ENCODE data around the gene ATXN7L2. TPM values are rescaled to one million over a fixed set of nuclear protein-coding genes. Genes with fewer than 3 reads are reported as not detected.

Gene ATXN7L2
- total RNA-seq, 1 donor from 2014 or later: 3.0 TPM

DNA sequence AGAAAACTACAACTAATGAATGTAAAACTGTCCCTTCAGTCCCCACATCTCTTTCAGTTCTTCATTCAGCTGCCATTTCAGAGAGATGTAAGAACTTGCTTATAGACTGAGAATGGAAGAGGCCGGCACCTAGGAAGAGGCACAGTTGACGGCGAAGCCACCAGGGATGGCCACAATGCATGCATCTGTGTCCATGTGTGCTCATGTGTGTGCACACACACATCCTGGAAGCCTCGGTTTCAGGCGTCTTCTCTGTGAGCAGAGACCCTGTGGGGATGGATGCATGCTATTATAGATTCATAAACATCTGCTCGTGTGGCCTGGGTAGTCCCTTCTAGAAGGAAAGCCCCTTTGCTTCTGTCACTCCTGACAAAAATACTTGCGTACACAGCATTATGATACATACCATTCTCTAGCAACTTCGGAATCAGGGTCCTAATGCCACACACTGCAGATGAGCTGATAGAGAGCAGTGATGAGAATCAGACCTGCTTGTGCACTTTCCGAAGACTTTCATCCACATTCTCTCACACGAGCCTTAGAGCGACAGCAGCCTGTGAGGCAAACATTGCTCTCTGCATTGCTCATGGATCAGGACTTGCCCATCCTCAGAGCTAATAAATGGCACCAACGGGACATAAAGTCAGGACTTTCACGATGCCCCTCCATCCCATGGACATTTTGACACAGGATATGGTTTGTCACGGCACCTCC lies 43.5 kb downstream of the ATXN7L2 start:
- no peak for DNase-seq (ENCODE audit: low spot score)

DNA sequence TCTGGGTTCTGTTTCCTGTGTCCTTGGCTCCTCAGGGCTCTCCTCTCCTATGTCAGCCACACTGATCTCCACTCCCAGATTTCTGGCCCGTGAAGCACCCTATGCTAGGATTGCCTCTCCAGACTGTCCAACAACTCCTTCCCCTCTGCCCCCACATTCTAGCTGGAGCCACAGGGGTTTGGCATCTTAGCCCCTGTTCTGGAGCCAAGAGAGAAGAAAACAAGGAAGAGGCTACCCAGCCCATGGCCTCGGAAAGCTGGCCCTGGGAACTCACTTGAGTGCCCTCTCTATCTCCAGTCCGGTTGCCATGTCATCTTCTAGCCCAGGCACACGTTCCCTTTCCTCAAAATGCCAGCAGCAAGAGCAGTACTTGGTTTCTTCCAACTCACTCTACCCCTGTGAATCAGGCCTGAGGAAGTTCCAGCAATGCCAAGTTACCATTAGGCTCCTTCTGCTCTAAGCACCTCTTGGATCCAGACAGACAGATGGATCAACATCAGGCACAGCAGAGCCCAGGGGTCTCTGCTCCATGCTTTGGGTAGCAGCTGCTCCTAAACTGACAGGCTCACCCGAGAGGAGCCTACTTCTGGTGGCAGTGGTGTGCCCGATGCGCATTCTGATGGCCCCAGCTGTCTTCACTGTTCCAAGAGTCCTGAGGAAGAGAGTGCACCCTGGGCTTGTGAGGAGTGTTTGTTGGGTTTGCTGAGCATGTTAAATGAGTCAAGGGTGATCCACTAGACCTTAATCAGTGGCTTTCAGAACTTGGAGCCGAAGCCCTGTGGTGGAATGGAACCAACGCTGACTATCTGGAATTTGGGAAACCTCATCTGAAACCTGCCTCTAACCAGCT lies 44.4 kb downstream of the ATXN7L2 start:
- no peak for DNase-seq (ENCODE audit: low spot score)

GRCh38 chr1:109528712-109529111 lies 45.0 kb downstream of the ATXN7L2 start:
- no peak for DNase-seq (ENCODE audit: low spot score)

- peak; percentile 83 for DNase-seq (ENCODE audit: low spot score)
These were observed 46.3 kb downstream of the ATXN7L2 start for GRCh38 chr1:109529881-109530456.

DNA sequence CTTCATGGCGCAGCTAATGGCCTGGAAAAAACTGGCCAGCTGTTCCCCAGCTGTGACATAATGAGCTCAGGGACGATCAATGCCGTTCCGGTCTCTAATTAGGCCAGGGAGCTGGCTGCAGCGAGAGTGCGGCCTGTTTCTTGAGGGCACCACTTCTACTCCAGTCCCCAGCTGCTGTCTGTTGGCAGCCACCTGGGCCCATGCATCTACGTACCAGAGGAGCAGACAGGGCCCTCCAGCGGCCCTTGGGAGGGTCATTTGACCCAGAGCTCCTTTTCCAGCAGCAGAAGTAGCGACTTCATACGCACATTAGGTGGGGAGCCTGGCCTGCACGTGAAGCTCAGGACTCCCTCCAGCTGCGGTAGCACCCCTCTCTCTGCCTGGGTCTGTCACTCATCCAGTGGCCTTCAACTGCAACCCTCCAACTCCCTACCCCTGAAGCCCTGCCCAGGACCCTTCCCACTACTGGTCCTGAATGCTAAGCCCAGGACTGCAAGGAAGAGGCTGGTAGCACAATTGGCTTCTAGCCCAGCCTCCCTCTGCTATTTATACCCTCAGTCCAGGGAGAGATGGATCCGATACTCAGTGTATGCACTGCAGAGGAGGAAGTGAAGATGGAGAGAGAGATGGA lies 46.9 kb downstream of the ATXN7L2 start:
- DNase-seq (ENCODE audit: low spot score): peak; percentile 64

GRCh38 chr1:109531380-109531779 lies 47.7 kb downstream of the ATXN7L2 start:
- DNase-seq (ENCODE audit: low spot score): peak; percentile 57

- no peak for DNase-seq (ENCODE audit: low spot score)
These were observed 48.2 kb downstream of the ATXN7L2 start for GRCh38 chr1:109531826-109532364.

GRCh38 chr1:109532365-109533136 lies 48.8 kb downstream of the ATXN7L2 start:
- no peak for DNase-seq (ENCODE audit: low spot score)

DNA sequence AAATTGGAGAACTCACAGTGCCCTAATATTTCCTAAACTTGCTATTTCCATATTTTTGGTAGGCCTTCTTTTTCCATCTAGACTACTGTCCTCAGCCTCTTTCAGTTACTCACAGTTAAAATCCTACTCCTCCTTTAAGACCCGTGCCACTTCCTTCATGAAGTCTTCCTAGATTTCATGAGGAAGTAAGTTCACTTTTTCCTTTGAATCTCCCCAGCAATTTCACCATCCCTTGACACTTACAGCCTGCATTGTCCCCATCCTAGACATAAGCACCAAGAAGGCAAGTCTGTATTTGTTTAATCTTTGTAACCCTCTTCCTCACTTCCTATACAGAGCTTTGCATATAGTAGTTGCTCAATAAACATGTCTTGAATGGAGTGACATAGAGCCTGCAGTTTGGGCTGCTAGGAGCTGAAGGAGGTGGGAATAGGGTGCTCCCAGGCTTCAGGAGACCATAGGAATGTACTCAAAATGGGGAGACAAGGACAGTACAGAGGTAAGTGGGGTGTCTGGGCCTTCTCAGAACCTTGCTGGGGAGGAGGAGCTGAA lies 50.7 kb downstream of the ATXN7L2 start:
- DNase-seq (ENCODE audit: low spot score): no peak

DNA sequence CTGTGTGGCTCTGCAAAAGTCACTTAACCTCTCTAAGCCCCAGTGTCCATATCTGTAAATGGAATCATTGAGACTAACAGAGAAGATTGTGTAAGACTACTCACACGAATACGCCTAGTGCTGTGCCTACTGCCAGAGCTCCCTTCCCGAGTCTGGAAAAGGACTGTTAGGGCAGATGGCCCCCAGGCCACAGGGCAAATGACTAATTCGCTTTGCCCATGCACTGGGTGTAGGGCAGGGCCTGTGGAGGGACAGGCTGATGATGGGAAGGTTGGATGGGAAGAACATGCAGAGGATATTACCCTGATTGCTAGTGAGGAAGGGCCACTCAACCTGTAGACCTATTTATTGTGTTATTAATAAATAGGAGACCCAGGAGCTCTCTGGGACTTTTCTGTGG lies 51.8 kb downstream of the ATXN7L2 start:
- no peak for DNase-seq (ENCODE audit: low spot score)

GRCh38 chr1:109535971-109536491 lies 52.3 kb downstream of the ATXN7L2 start:
- no peak for DNase-seq (ENCODE audit: low spot score)

GRCh38 chr1:109537450-109538178 lies 53.9 kb downstream of the ATXN7L2 start:
- DNase-seq (ENCODE audit: low spot score): no peak

DNA sequence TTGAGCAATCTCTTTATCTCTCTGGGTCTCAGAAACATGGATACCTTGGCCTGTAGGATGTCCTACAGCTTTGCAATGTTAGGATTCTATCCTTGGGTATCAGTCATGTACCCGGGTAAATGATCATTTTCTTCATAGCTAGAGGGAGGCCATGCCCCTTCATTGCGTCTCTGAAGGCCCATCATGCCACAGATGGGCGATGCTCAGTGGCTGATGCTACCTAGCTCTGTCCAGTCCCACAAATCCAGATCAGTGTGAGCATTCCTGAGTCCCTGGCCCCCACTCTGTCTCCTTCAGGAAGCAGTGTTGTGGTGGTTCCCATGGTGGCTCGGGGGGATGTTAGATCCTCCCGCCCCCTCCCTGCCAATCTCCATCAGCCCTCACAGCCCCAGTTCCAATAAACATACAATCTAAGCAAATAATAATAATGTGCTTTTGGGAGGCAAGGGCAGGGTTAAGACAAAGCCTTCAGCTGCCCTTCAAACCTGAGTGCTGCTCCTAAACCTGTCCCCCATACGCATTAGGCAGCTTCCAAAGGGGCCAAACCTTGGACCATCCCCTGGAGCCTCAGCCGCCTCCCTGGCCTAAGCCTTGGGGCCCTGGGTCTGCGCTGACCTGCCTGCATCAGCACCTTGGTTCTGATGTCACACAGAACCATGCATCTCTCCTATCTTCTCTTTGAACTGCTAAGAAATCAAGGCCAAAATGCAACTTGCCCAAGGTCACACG lies 55.3 kb downstream of the ATXN7L2 start:
- DNase-seq (ENCODE audit: low spot score): no peak

- DNase-seq (ENCODE audit: low spot score): no peak
These were observed 56.0 kb downstream of the ATXN7L2 start, which contains the start of gene GPR61 for GRCh38 chr1:109539676-109540075. GPR61 (plus strand) TSS chr1:109539872; CDS start chr1:109543023, 3,151 bp downstream.

DNA sequence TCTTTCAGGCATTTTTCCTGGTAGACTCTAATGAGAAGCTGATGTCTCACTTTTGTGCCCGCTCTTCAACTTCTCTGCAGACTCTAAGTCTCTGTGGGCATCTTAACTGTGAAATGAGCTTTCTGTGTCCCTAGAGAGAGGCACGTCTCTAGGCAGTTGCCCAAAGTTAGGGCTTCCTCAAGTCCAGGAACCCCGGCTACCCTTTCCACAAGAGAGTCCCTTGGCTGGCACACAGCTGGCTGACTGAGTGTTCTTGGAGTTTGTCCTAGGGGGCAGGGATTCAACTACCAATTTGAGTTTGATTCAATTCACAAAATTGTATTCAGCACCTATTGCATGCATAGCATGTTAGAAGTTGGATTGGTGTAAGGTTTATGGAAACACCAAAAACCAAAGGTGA lies 57.4 kb downstream of the ATXN7L2 start:
- DNase-seq (ENCODE audit: low spot score): no peak

All from mesenteric fat pad (tissue), 1 donor.